IMR-90 (cell line): ENCODE results near the gene LDLRAD3. TPM values are rescaled to one million over a fixed set of nuclear protein-coding genes. Genes with fewer than 3 reads are reported as not detected.

Source experiments
- ATAC-seq: fragments of 200-7000 bp; cut with Tn5 transposase; 2 replicates; pipeline ENCODE4 v1.9.1; 2020; ENCODE audit warnings: low read depth, mild to moderate bottlenecking, moderate library complexity
- BruUV-seq: library from RNA; stranded (reverse); fragments of 400-500 nt; replicated peaks from 2 replicates; lab custom pipeline; 2021; lab: Mats Ljungman, UMichigan
- CTCF ChIA-PET: fragments of 300-600 bp; formaldehyde crosslinking; extraction: SDS; loops from one replicate; lab custom pipeline; 2021; ENCODE audit warnings: antibody characterized with exemption; lab: Yijun Ruan, JAX
- POLR2A ChIA-PET: fragments of 300-600 bp; sonication (Branson Sonifier 250); formaldehyde crosslinking; loops from one replicate; lab custom pipeline; 2022; ENCODE audit warnings: antibody characterized with exemption; ENCODE audit not compliant: unreplicated experiment; lab: Charles Lee
- DNase-seq: peaks from one replicate; pipeline ENCODE4 v3.0.0; 2013
- H2AFZ ChIP-seq: replicated peaks from 2 replicates; pipeline ENCODE3; 2013; ENCODE audit warnings: low read length, mild to moderate bottlenecking; ENCODE audit not compliant: poor library complexity
- H2AK5ac ChIP-seq: 2 replicates; pipeline ENCODE4 v1.6.1; 2013; ENCODE audit warnings: low read depth, low read length, inconsistent platforms
- H2AK9ac ChIP-seq: replicated peaks from 2 replicates; pipeline ENCODE3; 2013; ENCODE audit warnings: mild to moderate bottlenecking, low read depth, low read length, moderate library complexity; ENCODE audit not compliant: poor library complexity
- H2BK120ac ChIP-seq: 2 replicates; pipeline ENCODE4 v1.6.1; 2013; ENCODE audit warnings: low read depth, low read length, inconsistent platforms
- H2BK15ac ChIP-seq: 3 replicates; pipeline ENCODE4 v1.6.1; 2013; ENCODE audit warnings: low read depth, low read length, inconsistent platforms
- H2BK20ac ChIP-seq: 2 replicates; pipeline ENCODE4 v1.6.1; 2013; ENCODE audit warnings: low read depth, mild to moderate bottlenecking, inconsistent platforms, low read length, moderate library complexity
- H2BK5ac ChIP-seq: 2 replicates; pipeline ENCODE4 v1.6.1; 2013; ENCODE audit warnings: mild to moderate bottlenecking, low read depth, low read length, inconsistent platforms; ENCODE audit not compliant: poor library complexity, severe bottlenecking
- H3K14ac ChIP-seq: replicated peaks from 2 replicates; pipeline ENCODE4 v1.6.1; 2013; ENCODE audit warnings: low read depth, low read length, inconsistent platforms
- H3K18ac ChIP-seq: 2 replicates; pipeline ENCODE4 v1.6.1; 2013; ENCODE audit warnings: low read depth, low read length, control low read depth
- H3K23ac ChIP-seq: 2 replicates; pipeline ENCODE4 v1.6.1; 2013; ENCODE audit warnings: low read depth, low read length, inconsistent platforms
- H3K27ac ChIP-seq: 2 replicates; pipeline ENCODE4 v1.5.1; 2013; ENCODE audit warnings: mild to moderate bottlenecking, control low read depth, low read length; ENCODE audit not compliant: insufficient read depth
- H3K27me3 ChIP-seq: 2 replicates; pipeline ENCODE4 v1.6.1; 2013; ENCODE audit warnings: low read length; ENCODE audit not compliant: control insufficient read depth, insufficient read depth
- H3K36me3 ChIP-seq: 2 replicates; pipeline ENCODE4 v1.6.1; 2013; ENCODE audit warnings: low read length, mixed read lengths; ENCODE audit not compliant: control insufficient read depth, insufficient read depth
- H3K4ac ChIP-seq: 2 replicates; pipeline ENCODE4 v1.6.1; 2013; ENCODE audit warnings: low read depth, low read length, inconsistent platforms
- H3K4me1 ChIP-seq: 2 replicates; pipeline ENCODE4 v1.6.1; 2013; ENCODE audit warnings: low read length, mixed read lengths; ENCODE audit not compliant: control insufficient read depth, insufficient read depth
- H3K4me2 ChIP-seq: 2 replicates; pipeline ENCODE4 v1.6.1; 2013; ENCODE audit warnings: low read depth, mild to moderate bottlenecking, control low read depth, low read length, moderate library complexity
- H3K4me3 ChIP-seq: 2 replicates; pipeline ENCODE4 v1.5.1; 2013; ENCODE audit warnings: low read depth, mild to moderate bottlenecking, control low read depth, low read length, moderate library complexity; ENCODE audit not compliant: insufficient read depth
- H3K56ac ChIP-seq: 2 replicates; pipeline ENCODE4 v1.6.1; 2013; ENCODE audit warnings: low read length, inconsistent platforms; ENCODE audit not compliant: insufficient read depth; ENCODE audit errors: extremely low read depth
- H3K79me1 ChIP-seq, 2 experiments: 2 replicates each; pipeline ENCODE4 v1.6.1; 2013; ENCODE audit warnings: low read length in 2 of 2, inconsistent platforms in 1 of 2, low read depth in 1 of 2
- H3K9ac ChIP-seq: 2 replicates; pipeline ENCODE4 v1.6.1; 2013; ENCODE audit warnings: low read depth, low read length, control low read depth
- H3K9me1 ChIP-seq: 2 replicates; pipeline ENCODE4 v1.6.1; 2013; ENCODE audit warnings: low read length, inconsistent platforms; ENCODE audit not compliant: insufficient read depth
- H3K9me3 ChIP-seq: 2 replicates; pipeline ENCODE4 v1.6.1; 2013; ENCODE audit warnings: low read length; ENCODE audit not compliant: control insufficient read depth, insufficient read depth
- H4K20me1 ChIP-seq: 2 replicates; pipeline ENCODE4 v1.6.1; 2013; ENCODE audit warnings: low read length, inconsistent platforms; ENCODE audit not compliant: insufficient read depth
- H4K5ac ChIP-seq: 2 replicates; pipeline ENCODE4 v1.6.1; 2013; ENCODE audit warnings: mild to moderate bottlenecking, low read depth, low read length, control low read depth
- H4K8ac ChIP-seq, 2 experiments: 2 replicates each; pipeline ENCODE4 v1.6.1; 2013; ENCODE audit warnings: low read depth in 2 of 2, low read length in 2 of 2, control low read depth in 1 of 2, inconsistent platforms in 1 of 2
- H4K91ac ChIP-seq: 2 replicates; pipeline ENCODE4 v1.6.1; 2013; ENCODE audit warnings: low read depth, low read length, inconsistent platforms; ENCODE audit not compliant: insufficient read depth
- BHLHE40 ChIP-seq: fragments of 150-350 bp; IDR thresholded peaks from 2 replicates; pipeline ENCODE4 v1.6.1; 2016; ENCODE audit warnings: mild to moderate bottlenecking, low read depth, low read length
- CEBPB ChIP-seq: IDR thresholded peaks from 2 replicates; pipeline ENCODE4 v1.6.1; 2012; ENCODE audit warnings: low read depth, low read length, improper control_type of control experiment
- CHD1 ChIP-seq: IDR thresholded peaks from 2 replicates; pipeline ENCODE4 v1.6.1; 2012; ENCODE audit warnings: low read depth, low read length, improper control_type of control experiment
- FOS ChIP-seq: fragments of 150-350 bp; IDR thresholded peaks from 2 replicates; pipeline ENCODE4 v1.6.1; 2016; ENCODE audit warnings: low read depth, low read length
- MXI1 ChIP-seq: IDR thresholded peaks from 2 replicates; pipeline ENCODE4 v1.6.1; 2012; ENCODE audit warnings: low read depth, mild to moderate bottlenecking, low read length, moderate library complexity, borderline replicate concordance
- NFE2L2 ChIP-seq: fragments of 150-350 bp; IDR thresholded peaks from 2 replicates; pipeline ENCODE4 v1.6.1; 2016; ENCODE audit warnings: low read depth, mild to moderate bottlenecking, low read length
- POLR2A ChIP-seq: IDR thresholded peaks from 2 replicates; pipeline ENCODE4 v1.6.1; 2012; ENCODE audit warnings: mild to moderate bottlenecking, low read depth, low read length
- RAD21 ChIP-seq: IDR thresholded peaks from 2 replicates; pipeline ENCODE4 v1.6.1; 2012; ENCODE audit warnings: low read length, improper control_type of control experiment
- RCOR1 ChIP-seq: IDR thresholded peaks from 2 replicates; pipeline ENCODE4 v1.6.1; 2012; ENCODE audit warnings: mild to moderate bottlenecking, low read length, improper control_type of control experiment; ENCODE audit not compliant: insufficient replicate concordance
- RFX5 ChIP-seq: IDR thresholded peaks from 2 replicates; pipeline ENCODE4 v1.8.0; 2012; ENCODE audit warnings: low read depth, mild to moderate bottlenecking, low read length, moderate library complexity
- SMC3 ChIP-seq: fragments of 150-350 bp; IDR thresholded peaks from 2 replicates; pipeline ENCODE4 v1.6.1; 2016; ENCODE audit warnings: low read depth, mild to moderate bottlenecking, antibody characterized with exemption, low read length, moderate library complexity
- WGBS, 2 experiments: methylation state at CpG; one replicate each; pipeline versions ENCODE4 v1.1.5 to v1.1.7; 2013; ENCODE audit warnings: missing lambda C conversion rate in 2 of 2; ENCODE audit not compliant: insufficient read length in 1 of 2; ENCODE audit errors: extremely low coverage in 2 of 2; 5-methylcytosine and 5-hydroxymethylcytosine counted together
- dilution Hi-C: fragments of 300-500 bp; cut with HindIII; formaldehyde crosslinking; loops from one replicate; pipeline ENCODE4 v1.14.3; 2018; ENCODE audit warnings: low sequenced_read_pairs; ENCODE audit not compliant: unreplicated experiment
- in situ Hi-C: fragments of 300-500 bp; cut with MboI; formaldehyde crosslinking; loops from 3 replicates; pipeline ENCODE4 v1.14.3; 2019; ENCODE audit warnings: low sequenced_read_pairs, inconsistent platforms, mixed read lengths
- intact Hi-C: fragments of 100-400 bp; cut with micrococcal nuclease; formaldehyde crosslinking; loops from 2 replicates; pipeline ENCODE4 v1.10.0; 2022
- polyA plus RNA-seq, 3 experiments: library from polyadenylated mRNA; depleted of rRNA; stranded (reverse); fragments of >200 nt; gene quantifications; 2 replicates each; pipeline ENCODE4 v1.2.3, GENCODE V29; 2012; ENCODE audit warnings: low replicate concordance in 1 of 3
- total RNA-seq: library from RNA; depleted of rRNA; stranded (reverse); fragments of >200 nt; gene quantifications from 2 replicates; pipeline ENCODE4 v1.2.3, GENCODE V29; 2012
- TF ChIP-seq, protein P1 (sequence below): fragments of 150-350 bp; IDR thresholded peaks from 2 replicates; pipeline ENCODE4 v1.6.1; 2016; ENCODE audit warnings: low read depth, mild to moderate bottlenecking, low read length, moderate library complexity, borderline replicate concordance
- TF ChIP-seq, protein P2 (sequence below): fragments of 150-350 bp; IDR thresholded peaks from 2 replicates; pipeline ENCODE4 v1.6.1; 2017; ENCODE audit warnings: mild to moderate bottlenecking, antibody characterized with exemption, low read length, low read depth
- TF ChIP-seq, protein P3 (sequence below): conservative IDR thresholded peaks from 2 replicates; pipeline ENCODE4 v1.5.1; 2012; ENCODE audit warnings: mild to moderate bottlenecking, low read depth, low read length, improper control_type of control experiment

LDLRAD3 gene
- total and polyA plus RNA-seq, 2 of the 4 experiments (the other 2 are of a cell fraction) = 2.7 to 6.4 TPM

DNA sequence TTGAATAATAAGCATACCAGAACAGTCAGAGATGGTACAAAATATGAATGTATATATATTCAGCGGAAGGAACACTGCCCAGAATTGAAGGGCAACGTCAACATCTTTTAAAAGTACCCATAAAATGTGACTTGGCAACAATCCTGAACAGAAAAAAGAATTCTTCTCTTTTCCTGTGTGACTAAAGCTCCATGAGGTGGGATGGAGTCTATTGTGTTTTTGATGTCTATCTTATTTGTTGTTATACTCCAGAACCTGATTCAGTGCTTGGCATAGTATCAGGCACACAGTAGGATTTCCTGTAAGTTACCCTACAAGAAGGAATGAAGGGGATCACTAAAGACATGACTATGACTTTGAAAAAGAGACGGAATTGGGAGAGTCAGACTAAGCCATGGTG, 10.3 kb downstream of the LDLRAD3 start:
- H3K9me1 ChIP-seq = no peaks in the 10 kb centered on the region
- no TSS peak for BruUV-seq

More for the DNA sequence above, 10.3 kb downstream of the LDLRAD3 start:
- no peaks in the 10 kb centered on the region for H4K20me1 ChIP-seq
- no peaks in the 10 kb centered on the region for H3K36me3 ChIP-seq
- no peak overlapping the region for H2AK9ac ChIP-seq
- no peak overlapping the region for H3K23ac ChIP-seq
- ChIA-PET CTCF (no interaction called here), POLR2A (interaction anchor here (0.6 to 0.8 kb wide), 2 partner anchors 15 to 102 kb away, joined by 3 to 8 read pairs; no protein-coding TSS in a partner anchor)
- no peak overlapping the region for H3K18ac ChIP-seq
- ATAC-seq (no peak), DNase-seq (no peak)
- H3K56ac ChIP-seq = no peak overlapping the region
- H2BK15ac ChIP-seq = no peak overlapping the region
- no peak overlapping the region for H2BK120ac ChIP-seq
- no peak overlapping the region for H4K5ac ChIP-seq
- dilution Hi-C loops = no loop called here
- no peak overlapping the region for H4K8ac ChIP-seq
- no peak overlapping the region for H2AFZ ChIP-seq
- H3K27me3 ChIP-seq = no peaks in the 10 kb centered on the region
- H3K79me1 ChIP-seq = peaks cover 7 to 21% of the 10 kb centered on the region in 2 experiments; a peak in 3 of 4 replicates
- intact Hi-C loops = no loop called here
- H3K9ac ChIP-seq = no peak overlapping the region
- H3K4me3 ChIP-seq = no peak overlapping the region
- H2BK5ac ChIP-seq = no peak overlapping the region
- no peak overlapping the region for H3K4ac ChIP-seq
- H3K4me2 ChIP-seq = no peak overlapping the region
- no peak overlapping the region for H2BK20ac ChIP-seq
- no peak overlapping the region for H3K27ac ChIP-seq
- in situ Hi-C loops = loop anchor here (10.0 kb wide), 1 partner anchor 59 kb away; no protein-coding TSS in a partner anchor
- no peak overlapping the region for H3K14ac ChIP-seq
- H3K4me1 ChIP-seq = no peaks in the 10 kb centered on the region
- no peak overlapping the region for H4K91ac ChIP-seq
- no peak overlapping the region for H2AK5ac ChIP-seq
- no peaks in the 10 kb centered on the region for H3K9me3 ChIP-seq
- 100% methylated on average over 1 of the region's 3 CpGs; no CpG with 5 or more reads in 1 of the 2 experiments for WGBS, 2 experiments
- TF ChIP-seq, protein P1, sequence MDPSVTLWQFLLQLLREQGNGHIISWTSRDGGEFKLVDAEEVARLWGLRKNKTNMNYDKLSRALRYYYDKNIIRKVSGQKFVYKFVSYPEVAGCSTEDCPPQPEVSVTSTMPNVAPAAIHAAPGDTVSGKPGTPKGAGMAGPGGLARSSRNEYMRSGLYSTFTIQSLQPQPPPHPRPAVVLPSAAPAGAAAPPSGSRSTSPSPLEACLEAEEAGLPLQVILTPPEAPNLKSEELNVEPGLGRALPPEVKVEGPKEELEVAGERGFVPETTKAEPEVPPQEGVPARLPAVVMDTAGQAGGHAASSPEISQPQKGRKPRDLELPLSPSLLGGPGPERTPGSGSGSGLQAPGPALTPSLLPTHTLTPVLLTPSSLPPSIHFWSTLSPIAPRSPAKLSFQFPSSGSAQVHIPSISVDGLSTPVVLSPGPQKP = no peak
- TF ChIP-seq CEBPB = no peak
- TF ChIP-seq, protein P2, sequence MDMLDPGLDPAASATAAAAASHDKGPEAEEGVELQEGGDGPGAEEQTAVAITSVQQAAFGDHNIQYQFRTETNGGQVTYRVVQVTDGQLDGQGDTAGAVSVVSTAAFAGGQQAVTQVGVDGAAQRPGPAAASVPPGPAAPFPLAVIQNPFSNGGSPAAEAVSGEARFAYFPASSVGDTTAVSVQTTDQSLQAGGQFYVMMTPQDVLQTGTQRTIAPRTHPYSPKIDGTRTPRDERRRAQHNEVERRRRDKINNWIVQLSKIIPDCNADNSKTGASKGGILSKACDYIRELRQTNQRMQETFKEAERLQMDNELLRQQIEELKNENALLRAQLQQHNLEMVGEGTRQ = no peak
- TF ChIP-seq FOS = no peak
- TF ChIP-seq SMC3 = no peak
- TF ChIP-seq POLR2A = no peak
- TF ChIP-seq RCOR1 = no peak
- TF ChIP-seq, protein P3, sequence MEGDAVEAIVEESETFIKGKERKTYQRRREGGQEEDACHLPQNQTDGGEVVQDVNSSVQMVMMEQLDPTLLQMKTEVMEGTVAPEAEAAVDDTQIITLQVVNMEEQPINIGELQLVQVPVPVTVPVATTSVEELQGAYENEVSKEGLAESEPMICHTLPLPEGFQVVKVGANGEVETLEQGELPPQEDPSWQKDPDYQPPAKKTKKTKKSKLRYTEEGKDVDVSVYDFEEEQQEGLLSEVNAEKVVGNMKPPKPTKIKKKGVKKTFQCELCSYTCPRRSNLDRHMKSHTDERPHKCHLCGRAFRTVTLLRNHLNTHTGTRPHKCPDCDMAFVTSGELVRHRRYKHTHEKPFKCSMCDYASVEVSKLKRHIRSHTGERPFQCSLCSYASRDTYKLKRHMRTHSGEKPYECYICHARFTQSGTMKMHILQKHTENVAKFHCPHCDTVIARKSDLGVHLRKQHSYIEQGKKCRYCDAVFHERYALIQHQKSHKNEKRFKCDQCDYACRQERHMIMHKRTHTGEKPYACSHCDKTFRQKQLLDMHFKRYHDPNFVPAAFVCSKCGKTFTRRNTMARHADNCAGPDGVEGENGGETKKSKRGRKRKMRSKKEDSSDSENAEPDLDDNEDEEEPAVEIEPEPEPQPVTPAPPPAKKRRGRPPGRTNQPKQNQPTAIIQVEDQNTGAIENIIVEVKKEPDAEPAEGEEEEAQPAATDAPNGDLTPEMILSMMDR = no peak
- no peak for TF ChIP-seq NFE2L2
- no peak for TF ChIP-seq RFX5
- no peak for TF ChIP-seq MXI1
- no peak for TF ChIP-seq BHLHE40
- no peak for TF ChIP-seq CHD1
- TF ChIP-seq RAD21 = no peak
